ENCODE results near the gene HERPUD1.

The HERPUD1 gene

GRCh38 chr16:56910654-56911539 lies 21.0 kb upstream of the HERPUD1 start:
- DNase-seq = peak in 4 of 56 donors; percentile 2 to 26 (median 5)

DNA sequence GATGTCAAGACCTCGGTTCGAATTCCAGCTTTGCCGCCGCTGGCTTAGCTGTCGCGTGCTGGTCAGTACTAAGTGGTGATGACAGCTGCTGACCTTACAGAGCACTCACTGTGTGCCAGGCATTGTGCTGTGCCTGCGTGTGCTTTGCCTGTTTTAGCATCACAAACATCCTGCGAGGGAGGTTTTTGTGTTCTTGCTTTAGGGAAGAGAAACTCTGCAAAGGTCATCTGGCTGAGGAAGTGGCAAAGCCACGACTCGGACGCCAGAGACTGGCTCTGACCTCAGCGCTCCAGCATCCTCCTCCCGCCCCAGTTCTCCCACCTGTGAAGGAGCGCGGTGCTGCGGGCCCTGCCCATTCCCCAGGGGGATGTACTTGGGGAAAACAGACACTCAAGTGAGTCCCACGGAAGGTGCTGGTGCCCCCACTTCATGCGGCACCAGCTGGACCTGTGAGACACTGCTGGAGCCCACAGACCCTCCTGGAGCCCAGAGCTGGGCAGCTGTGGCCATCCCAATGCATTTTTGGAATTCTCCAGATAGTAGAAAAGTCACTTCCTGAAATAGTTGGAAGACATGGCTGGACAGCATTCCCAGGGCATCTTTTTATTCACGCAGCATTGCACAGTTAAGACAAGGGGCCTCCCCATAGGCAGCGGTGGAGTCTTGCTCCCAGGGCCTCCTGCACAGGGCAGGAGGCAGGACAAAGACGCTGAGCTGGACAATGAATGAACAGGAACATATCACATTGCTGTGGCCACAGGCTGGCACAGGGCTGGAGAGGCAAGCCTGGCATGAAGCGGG lies 20.0 kb upstream of the HERPUD1 start:
- DNase-seq = peak in 19 of 56 donors; percentile 3 to 48 (median 18)

DNA sequence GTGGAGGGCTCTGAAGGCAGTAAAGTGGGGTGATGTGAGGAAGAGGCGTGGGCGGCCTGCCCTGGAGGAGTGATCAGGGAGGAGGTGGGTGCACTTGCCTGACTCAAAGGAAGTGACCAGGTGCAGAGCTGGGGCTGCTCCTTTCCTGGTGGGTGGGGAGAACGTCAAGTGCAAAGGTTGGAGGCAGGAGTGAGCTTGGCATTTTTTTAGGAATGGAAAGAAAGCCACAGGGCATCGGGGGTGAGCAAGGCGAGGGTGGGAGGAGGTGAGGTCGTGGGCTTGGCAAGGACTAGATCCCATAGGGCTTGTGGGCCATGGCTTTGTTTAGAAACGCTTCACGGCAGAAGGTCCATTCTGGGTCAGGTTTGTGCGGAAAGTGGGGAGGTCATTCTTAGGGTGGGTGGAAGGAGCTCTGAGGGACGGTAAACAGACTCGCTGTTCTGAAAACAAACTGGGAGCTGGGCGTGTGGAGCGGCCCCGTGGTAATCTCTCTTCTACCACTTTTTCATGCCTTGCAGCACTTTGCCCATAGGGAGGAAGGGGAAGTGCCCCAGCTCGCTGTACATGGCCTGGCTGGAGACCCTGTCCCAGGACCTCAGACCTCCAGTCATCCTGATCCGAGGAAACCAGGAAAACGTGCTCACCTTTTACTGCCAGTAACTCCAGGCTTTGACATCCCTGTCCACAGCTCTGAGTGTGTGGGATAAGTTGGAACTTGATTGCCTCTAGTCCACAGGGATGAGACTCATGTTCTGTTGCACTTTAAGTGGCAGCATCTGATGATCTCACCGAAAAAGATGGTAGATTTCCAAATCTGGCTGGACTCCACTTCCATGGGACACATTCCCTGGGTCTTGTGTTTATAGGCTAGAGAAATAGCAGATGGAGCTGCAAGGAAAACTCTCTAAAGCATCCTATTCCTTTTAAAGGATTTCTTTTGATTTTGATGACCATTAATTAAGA lies 18.9 kb upstream of the HERPUD1 start:
- no peak for DNase-seq

GRCh38 chr16:56914896-56915295 lies 17.0 kb upstream of the HERPUD1 start:
- DNase-seq = no peak

DNA sequence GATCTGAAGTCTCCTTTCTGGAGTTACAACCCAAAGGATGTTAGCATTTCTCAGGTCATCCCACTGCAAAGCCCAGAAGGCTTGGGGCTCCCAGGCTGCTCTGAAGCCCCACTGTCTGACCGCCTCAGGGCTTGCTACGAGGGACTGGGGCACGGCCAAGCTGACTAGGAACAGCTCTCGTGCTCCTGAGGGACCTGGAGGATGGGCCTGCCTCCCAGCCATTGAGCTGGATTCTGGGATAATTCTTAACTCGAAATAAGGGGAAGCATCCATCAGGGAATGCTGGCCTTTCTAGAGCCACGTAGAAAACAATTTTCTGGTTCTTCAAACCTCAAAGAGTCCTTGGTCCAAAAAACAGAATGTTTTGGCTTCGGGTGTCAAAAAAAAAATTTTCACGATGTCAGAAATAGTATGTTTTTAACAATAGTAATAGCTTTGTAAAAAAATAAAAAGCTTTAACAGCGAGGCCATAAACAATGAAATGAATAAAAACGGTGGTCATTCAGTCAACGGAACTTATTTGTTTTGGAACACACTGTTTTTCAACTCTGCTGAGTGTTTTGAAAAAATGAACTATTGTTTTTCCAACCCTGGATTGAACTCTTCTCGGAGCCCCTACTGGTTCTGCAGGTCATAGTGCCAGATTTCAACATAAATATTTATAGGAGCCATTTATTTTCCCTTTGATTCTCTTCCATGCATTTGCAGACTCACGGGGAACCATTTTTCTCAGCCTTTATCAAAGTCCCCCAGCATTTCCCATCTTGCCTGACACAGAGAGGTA lies 16.4 kb upstream of the HERPUD1 start:
- DNase-seq = no peak

GRCh38 chr16:56916571-56917403 lies 15.2 kb upstream of the HERPUD1 start:
- DNase-seq = no peak

DNA sequence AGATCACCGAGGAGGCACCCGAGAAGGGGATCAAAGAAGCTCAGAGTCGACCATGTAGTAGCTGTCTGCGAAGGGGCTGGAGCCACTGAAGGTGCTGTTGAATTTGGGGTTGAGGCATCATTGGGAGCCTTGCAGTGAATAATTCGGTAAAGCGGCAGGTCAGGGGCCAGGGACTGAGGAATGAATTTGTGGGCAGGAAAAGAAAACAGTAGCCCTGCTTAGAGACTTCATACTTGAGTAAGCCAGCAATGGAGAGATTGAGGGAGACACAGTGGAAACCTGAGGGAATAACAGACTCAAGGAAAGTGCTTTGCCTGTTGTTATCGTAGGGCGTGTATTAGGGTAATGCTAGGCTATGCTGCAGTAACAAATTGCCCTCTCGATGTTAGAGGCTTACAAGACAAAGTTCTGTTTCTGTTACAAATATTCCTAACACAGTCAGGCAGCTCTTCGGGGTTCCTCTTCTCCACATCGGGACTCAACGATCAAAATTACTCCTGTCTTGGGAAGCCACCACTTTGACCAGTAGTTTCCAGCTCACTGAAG lies 13.4 kb upstream of the HERPUD1 start:
- no peak for DNase-seq

DNA sequence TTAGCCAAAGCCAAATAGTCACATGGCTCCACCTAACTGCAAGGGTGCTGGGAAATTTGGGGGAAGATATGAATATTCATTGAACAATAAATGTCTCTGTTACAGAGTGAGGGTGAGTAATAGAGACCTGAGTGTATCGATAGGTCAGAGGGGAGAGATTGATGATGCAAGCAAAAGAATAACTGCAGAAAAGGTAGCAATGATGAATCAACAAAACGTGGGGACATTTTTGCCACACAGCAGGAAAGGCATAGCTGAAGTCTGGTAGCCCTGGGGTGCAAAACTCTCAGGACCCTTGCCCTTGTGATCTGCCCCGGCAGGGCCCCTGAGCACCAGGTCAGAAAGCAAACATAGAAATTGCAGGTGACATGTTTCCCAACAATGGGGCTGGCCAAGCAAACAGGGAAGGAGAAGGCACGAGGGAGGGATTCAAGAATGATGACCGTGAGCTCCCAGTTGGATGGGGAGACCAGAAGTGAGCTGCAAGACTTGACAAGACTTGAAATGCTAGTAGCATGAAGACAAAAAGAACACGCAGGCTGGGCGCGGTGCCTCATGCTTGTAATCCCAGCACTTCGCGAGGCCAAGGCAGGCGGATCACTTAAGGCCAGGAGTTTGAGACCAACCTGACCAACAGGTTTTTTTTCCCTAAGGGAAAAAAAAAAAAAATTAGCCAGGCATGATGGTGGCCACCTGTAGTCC lies 12.7 kb upstream of the HERPUD1 start:
- DNase-seq = no peak

DNA sequence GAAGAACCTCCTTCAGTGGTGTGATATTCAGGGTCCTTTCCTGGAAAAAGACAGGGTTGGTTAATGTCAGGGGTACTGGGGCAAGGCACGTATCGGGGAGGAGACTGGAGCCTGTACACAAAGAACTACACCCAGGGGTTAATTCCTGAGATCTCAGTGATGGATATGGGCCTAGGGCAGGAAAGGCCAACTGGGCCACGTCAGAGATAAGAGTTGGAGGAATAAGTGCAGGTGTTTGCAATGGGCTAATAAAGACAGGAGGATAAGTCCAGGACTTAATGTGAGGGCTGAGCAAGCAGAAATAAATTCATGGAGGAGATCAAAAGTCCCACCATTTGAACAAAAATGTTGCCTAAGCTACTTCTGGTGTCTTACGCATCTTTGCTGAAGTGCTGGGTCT lies 10.4 kb upstream of the HERPUD1 start:
- no peak for DNase-seq

- DNase-seq = no peak
These were observed 8.4 kb upstream of the HERPUD1 start for GRCh38 chr16:56923481-56924091.

GRCh38 chr16:56927471-56927870 lies 4.5 kb upstream of the HERPUD1 start:
- DNase-seq = no peak

DNA sequence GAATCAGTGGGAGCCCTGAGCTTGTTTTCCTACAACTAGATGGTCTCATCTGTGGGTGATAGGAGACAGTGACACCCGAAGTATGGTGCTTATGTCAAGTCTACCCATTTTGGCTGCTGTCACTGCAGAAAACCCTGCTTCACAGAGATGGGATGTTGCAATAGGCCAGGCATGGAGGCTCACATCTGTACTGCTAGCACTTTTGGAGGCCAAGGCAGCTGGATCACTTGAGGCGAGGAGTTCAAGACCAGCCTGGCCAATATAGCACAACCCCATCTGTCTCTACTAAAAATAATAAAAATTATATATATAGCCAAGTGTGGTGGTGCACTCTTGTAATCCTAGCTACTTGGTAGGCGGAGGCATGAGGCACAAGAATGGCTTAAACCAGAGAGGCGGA lies 2.3 kb upstream of the HERPUD1 start:
- DNase-seq = no peak

GRCh38 chr16:56930486-56931270 lies 1.3 kb upstream of the HERPUD1 start:
- DNase-seq = no peak

GRCh38 chr16:56931271-56931891 lies 561 bp upstream of the HERPUD1 start:
- DNase-seq = peak in 4 of 56 donors; percentile 51 to 84 (median 59)

DNA sequence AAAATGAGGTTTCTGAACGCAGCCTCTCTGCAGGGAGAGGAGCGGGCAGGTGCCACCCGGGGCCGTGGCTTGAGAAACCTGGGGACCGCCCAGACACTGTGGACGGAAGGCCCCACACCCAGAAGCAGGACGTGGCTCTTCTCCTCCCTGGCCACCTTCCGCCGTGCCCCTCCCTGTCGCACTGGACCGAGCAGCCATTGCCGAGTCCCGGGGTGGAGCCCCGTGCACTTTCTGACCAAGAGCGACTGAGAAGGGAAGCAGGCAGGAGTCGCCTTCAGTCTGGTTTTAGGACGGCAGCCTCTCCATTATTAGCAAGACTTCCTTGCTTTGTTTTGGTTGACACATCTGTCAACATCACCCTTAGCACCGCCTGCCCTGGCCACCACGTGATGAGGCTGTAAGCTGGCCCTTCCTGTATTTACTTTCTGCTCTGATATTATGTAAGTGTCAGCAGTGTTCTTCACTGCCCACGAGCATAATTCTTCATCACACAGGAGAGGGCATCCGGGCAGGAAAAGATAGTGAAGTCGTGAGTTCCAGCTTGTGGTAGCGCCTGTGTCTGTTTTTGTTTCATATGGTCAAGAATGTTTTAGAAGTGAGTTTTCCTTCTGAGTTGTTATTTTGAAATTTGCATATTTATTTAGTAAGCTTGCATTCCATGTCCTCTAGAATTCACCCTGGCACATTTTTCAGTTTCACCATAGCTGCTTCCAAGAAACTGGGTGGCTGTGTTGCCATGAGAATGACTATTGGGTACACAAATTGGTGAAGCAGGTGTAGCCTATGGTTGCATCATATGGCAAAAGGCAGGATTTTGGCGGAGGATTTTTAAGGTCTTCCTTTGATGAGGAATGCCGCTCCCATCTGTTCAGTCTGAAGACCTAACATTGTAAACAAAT lies 1.0 kb downstream of the HERPUD1 start:
- peak in 52 of 56 donors; percentile 27 to 85 (median 58) for DNase-seq
